Uterus (tissue), 4 donors: Measurements from ENCODE around the gene RPRD1B. TPM values are rescaled to one million over a fixed set of nuclear protein-coding genes. Genes with fewer than 3 reads are reported as not detected.

Experiments used
- DNase-seq, 2 donors: peaks; one replicate each; pipeline ENCODE4 v3.0.0-alpha.2; 2019 to 2020
- H3K27ac ChIP-seq, 2 donors: fragments of 200-600 bp; sonication (generic); 1 replicate in 1 of 2; 2 replicates in 1 of 2; pipeline ENCODE4 v1.5.1; 2016 to 2018
- H3K27me3 ChIP-seq, 2 donors: fragments of 200-600 bp; sonication (generic); one replicate each; pipeline ENCODE4 v1.5.1; 2018 to 2019; ENCODE audit warnings: control low read depth in 1 of 2
- H3K36me3 ChIP-seq, 2 donors: fragments of 200-600 bp; sonication (generic); one replicate each; pipeline ENCODE4 v1.5.1; 2019; ENCODE audit warnings: control low read depth in 1 of 2
- H3K4me1 ChIP-seq, 2 donors: fragments of 200-600 bp; sonication (generic); one replicate each; pipeline ENCODE4 v1.5.1; 2018 to 2019; ENCODE audit warnings: control low read depth in 1 of 2
- H3K4me3 ChIP-seq, 2 donors: fragments of 200-600 bp; sonication (generic); 1 replicate in 1 of 2; 2 replicates in 1 of 2; pipeline ENCODE4 v1.5.1; 2018 to 2019; ENCODE audit warnings: mild to moderate bottlenecking in 1 of 2
- H3K9me3 ChIP-seq, 2 donors: fragments of 200-600 bp; sonication (generic); one replicate each; pipeline ENCODE4 v1.5.1; 2019; ENCODE audit warnings: control low read depth in 1 of 2
- CTCF ChIP-seq, 4 experiments: fragments of 200-600 bp in 2 of 4; fragments of 450-650 bp in 2 of 4; sonication (generic) in 2 of 4; IDR thresholded peaks; one replicate each; pipeline ENCODE4 v1.5.1; 2016 to 2019; ENCODE audit warnings: antibody characterized with exemption in 4 of 4, mild to moderate bottlenecking in 2 of 4, moderate library complexity in 1 of 4
- POLR2A ChIP-seq, 2 donors: fragments of 450-650 bp; IDR thresholded peaks; one replicate each; pipeline ENCODE4 v1.6.1; 2016; ENCODE audit warnings: antibody characterized with exemption in 2 of 2, mild to moderate bottlenecking in 1 of 2, moderate library complexity in 1 of 2
- intact Hi-C: fragments of 100-400 bp; cut with DNase I; formaldehyde crosslinking; loops from one replicate; pipeline ENCODE4 v1.15.1; 2023; ENCODE audit warnings: low total_unique reads
- total RNA-seq, 4 donors: library from RNA; depleted of rRNA in 3 of 4; stranded (reverse); fragments of >200 nt in 3 of 4; gene quantifications; one replicate each; pipeline versions ENCODE4 v1.1.0 to v1.2.4, GENCODE V29; 2014 to 2023
- donor health status: DM: yes; HTN: yes; CAD: no.

RPRD1B gene
- total RNA-seq, 4 donors from 2014 or later: 7.9 to 71.3 (median 26.1) TPM

DNA sequence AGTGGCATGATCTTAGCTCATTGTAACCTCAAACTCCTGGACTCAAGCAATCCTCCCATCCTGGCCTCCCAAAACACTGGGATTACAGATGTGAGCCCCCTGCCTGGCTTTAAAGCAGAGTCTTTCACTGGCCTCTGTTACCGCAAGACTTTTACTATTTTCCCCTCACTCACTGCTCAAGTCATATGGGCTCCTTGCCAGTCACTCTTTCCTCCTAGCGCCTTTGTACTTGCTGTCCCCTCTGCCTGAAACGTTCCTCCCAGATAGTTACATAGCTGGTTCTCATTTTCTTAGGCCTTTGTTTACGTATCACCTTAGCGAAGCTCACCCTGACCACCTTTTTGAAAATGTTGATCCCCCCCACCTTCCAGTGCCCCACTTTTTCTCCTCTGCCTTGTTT is 29.3 kb downstream of the RPRD1B start:
- TF ChIP-seq POLR2A (IDR thresholded peaks at IDR 0.05): no peak
- no peak for TF ChIP-seq CTCF (IDR thresholded peaks at IDR 0.05)
- Histone ChIP-seq H3K27me3 (no peaks in the 10 kb centered on the region), H3K4me1 (peaks cover 0 to 9% of the 10 kb centered on the region in 2 donors), H3K9me3 (no peaks in the 10 kb centered on the region), H3K27ac (no peak overlapping the region), H3K36me3 (no peaks in the 10 kb centered on the region), H3K4me3 (no peak overlapping the region)
- no peak for DNase-seq
- intact Hi-C loops: no loop called here

DNA sequence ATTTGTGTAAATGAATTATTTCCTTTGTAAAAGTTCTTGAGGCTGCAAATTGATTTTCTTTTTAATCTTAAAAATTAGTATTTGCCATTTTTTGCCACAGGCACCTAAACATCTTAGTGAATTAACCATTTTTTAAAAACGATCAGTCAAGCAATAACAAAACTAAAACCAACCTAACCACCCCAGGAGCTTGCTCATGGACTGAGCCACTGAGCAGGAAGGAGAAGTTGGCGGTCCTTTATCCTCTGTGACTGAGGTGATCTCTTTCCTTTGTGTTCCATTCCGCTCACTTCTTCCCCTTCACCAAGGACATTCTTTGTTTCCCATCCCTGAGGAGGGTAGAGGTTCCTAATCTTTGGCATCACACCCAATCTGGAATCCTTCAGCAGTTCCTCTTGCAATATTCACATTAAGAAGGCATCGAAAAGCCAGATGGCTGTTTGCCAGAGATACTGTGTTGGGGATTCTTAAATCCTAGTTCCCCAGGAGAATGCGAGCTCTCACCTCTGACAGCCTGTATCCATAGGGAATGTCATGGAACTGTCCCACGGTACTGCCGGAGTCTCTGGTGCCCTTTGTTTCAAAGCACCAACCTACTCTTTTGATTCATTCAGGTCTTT is 30.5 kb downstream of the RPRD1B start:
- H3K4me1 ChIP-seq: peaks cover 0 to 9% of the 10 kb centered on the region in 2 donors
- intact Hi-C loops: no loop called here
- H3K27me3 ChIP-seq: no peaks in the 10 kb centered on the region
- H3K27ac ChIP-seq: peak overlapping the region in 1 of 2 donors; percentile 11
- no peaks in the 10 kb centered on the region for H3K36me3 ChIP-seq
- no peak overlapping the region for H3K4me3 ChIP-seq
- H3K9me3 ChIP-seq: no peaks in the 10 kb centered on the region
- DNase-seq: no peak
- TF ChIP-seq CTCF (IDR thresholded peaks at IDR 0.05): no peak
- TF ChIP-seq POLR2A (IDR thresholded peaks at IDR 0.05): no peak

DNA sequence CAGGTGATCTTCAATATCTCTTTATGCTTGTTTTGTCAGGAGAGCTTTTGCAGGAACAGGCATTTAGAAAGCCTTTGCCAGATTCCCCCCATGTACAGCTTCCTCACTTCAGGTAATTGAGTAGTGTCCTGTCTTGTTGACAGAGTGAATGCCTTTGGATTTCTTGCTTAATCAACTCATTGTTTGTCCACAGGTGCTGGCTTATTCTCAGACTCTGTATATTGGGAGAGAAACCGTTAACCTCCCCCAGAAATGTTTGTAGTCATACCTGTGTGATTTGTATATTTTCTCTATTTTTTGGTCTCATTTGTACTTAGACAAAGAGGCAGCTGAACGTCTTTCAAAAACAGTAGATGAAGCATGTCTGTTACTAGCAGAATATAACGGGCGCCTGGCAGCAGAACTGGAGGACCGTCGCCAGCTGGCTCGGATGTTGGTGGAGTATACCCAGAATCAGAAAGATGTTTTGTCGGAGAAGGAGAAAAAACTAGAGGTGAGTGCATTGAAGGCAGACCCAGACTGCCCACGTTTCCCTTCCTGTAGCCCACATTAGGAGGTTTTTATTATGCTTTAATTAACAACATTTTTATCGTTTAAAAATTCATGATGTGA is 32.3 kb downstream of the RPRD1B start:
- no peak overlapping the region for H3K4me3 ChIP-seq
- TF ChIP-seq CTCF (IDR thresholded peaks at IDR 0.05): no peak
- no peak for TF ChIP-seq POLR2A (IDR thresholded peaks at IDR 0.05)
- peaks cover 0 to 9% of the 10 kb centered on the region in 2 donors for H3K4me1 ChIP-seq
- no peaks in the 10 kb centered on the region for H3K9me3 ChIP-seq
- H3K27ac ChIP-seq: peak overlapping the region; percentile 37 to 56
- no peaks in the 10 kb centered on the region for H3K36me3 ChIP-seq
- peak; percentile 46 to 59 for DNase-seq
- intact Hi-C loops: no loop called here
- H3K27me3 ChIP-seq: no peaks in the 10 kb centered on the region

GRCh38 chr20:38066969-38067716 is 33.6 kb downstream of the RPRD1B start:
- peak overlapping the region; percentile 37 to 56 for H3K27ac ChIP-seq
- H3K27me3 ChIP-seq: no peaks in the 10 kb centered on the region
- no peak overlapping the region for H3K4me3 ChIP-seq
- TF ChIP-seq POLR2A (IDR thresholded peaks at IDR 0.05) (no peak), CTCF (IDR thresholded peaks at IDR 0.05) (no peak)
- intact Hi-C loops: no loop called here
- DNase-seq: no peak
- no peaks in the 10 kb centered on the region for H3K9me3 ChIP-seq
- peaks cover 0 to 9% of the 10 kb centered on the region in 2 donors for H3K4me1 ChIP-seq
- no peaks in the 10 kb centered on the region for H3K36me3 ChIP-seq
